ENCODE data around the gene CENPC. TPM values are rescaled to one million over a fixed set of nuclear protein-coding genes. Genes with fewer than 3 reads are reported as not detected.
"Not testable (repeated sequence)": the region's sequence is repeated elsewhere in the genome, so short reads cannot be mapped to it uniquely, and the experiment has no call there.

The CENPC gene
- total RNA-seq, 4 donors from 2014 or later: 17.5 to 67.3 (median 22.7) TPM

DNA sequence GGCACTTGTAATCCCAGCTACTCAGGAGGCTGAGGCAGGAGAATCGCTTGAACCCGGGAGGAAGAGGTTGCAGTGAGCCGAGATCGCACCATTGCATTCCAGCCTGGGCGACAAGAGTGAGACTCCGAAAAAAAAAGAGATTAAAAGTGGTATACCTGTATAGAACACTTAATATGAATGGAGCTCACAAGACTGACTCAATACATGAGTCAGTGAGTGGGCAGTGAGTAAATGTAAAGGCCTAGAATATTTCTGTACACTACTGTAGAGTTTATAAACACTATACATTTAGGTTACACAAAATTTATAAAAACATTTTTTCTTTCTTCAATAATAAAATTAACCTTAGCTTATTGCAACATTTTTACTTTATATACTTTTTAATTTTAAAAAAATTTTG is 93.8 kb downstream of the CENPC start:
- Histone ChIP-seq H3K4me3 (no peak overlapping the region), H3K27me3 (no peaks in the 10 kb centered on the region), H3K4me1 (no peaks in the 10 kb centered on the region), H3K9me3 (peaks cover 2% of the 10 kb centered on the region), H3K27ac (no peak overlapping the region), H3K36me3 (peaks cover 27% of the 10 kb centered on the region)
- WGBS: 97% methylated on average over 6 of the region's 6 CpGs
- no peak for DNase-seq (ENCODE audit: low spot score in 2 of 2)
- TF ChIP-seq POLR2A (IDR thresholded peaks at IDR 0.05): no peak
- TF ChIP-seq, protein P1, sequence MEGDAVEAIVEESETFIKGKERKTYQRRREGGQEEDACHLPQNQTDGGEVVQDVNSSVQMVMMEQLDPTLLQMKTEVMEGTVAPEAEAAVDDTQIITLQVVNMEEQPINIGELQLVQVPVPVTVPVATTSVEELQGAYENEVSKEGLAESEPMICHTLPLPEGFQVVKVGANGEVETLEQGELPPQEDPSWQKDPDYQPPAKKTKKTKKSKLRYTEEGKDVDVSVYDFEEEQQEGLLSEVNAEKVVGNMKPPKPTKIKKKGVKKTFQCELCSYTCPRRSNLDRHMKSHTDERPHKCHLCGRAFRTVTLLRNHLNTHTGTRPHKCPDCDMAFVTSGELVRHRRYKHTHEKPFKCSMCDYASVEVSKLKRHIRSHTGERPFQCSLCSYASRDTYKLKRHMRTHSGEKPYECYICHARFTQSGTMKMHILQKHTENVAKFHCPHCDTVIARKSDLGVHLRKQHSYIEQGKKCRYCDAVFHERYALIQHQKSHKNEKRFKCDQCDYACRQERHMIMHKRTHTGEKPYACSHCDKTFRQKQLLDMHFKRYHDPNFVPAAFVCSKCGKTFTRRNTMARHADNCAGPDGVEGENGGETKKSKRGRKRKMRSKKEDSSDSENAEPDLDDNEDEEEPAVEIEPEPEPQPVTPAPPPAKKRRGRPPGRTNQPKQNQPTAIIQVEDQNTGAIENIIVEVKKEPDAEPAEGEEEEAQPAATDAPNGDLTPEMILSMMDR (IDR thresholded peaks at IDR 0.05): no peak
- no peak for TF ChIP-seq POLR2AphosphoS5 (IDR thresholded peaks at IDR 0.05)
- TF ChIP-seq EP300 (IDR thresholded peaks at IDR 0.05): no peak

DNA sequence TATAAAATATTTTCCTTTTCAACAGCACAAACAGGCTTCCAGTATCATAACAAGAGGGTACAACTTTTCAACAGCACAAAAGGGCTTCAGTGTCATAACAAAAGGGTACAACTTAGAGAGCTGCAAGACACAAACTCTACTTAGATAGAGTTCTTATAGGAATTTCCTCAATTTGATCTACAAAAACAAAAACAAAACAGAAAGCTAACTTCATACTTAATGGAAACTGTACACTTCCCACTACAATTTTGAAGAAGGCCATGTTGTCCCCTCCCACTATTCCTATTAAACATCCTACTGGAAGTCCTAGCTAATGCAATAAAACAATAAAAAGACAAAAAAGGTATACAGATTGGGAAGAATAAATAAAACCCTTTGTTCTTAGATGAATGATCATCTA is 96.7 kb downstream of the CENPC start:
- Histone ChIP-seq H3K9me3 (peaks cover 2% of the 10 kb centered on the region), H3K27ac (no peak overlapping the region), H3K4me3 (no peak overlapping the region), H3K27me3 (no peaks in the 10 kb centered on the region), H3K4me1 (no peaks in the 10 kb centered on the region), H3K36me3 (peaks cover 13% of the 10 kb centered on the region)
- TF ChIP-seq, protein P1 (IDR thresholded peaks at IDR 0.05): no peak
- no peak for DNase-seq (ENCODE audit: low spot score in 2 of 2)

DNA sequence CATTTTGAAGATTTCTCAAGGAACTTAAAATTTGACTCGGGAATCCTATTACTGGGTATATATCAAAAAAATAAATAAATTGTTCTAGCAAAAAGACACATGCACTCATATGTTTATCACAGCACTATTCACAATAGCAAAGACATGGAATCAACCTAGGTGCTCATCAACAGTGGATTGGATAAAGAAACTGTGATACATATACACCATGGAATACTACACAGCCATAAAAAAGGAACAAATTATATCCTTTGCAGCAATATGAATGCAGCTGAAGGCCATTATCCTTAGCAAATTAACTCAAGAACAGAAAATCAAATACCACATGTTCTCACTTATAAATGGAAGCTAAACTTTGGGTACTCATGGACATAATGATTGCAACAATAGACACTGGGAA is 97.4 kb downstream of the CENPC start:
- H3K4me3 ChIP-seq: no peak overlapping the region
- 97% methylated on average over 1 of the region's 1 CpG for WGBS
- H3K4me1 ChIP-seq: no peaks in the 10 kb centered on the region
- TF ChIP-seq, protein P1 (IDR thresholded peaks at IDR 0.05): no peak
- no peak for TF ChIP-seq POLR2A (IDR thresholded peaks at IDR 0.05)
- TF ChIP-seq POLR2AphosphoS5 (IDR thresholded peaks at IDR 0.05): no peak
- TF ChIP-seq EP300 (IDR thresholded peaks at IDR 0.05): no peak
- H3K36me3 ChIP-seq: peaks cover 9% of the 10 kb centered on the region
- peaks cover 2% of the 10 kb centered on the region for H3K9me3 ChIP-seq
- no peak overlapping the region for H3K27ac ChIP-seq
- no peaks in the 10 kb centered on the region for H3K27me3 ChIP-seq
- no peak for DNase-seq (ENCODE audit: low spot score in 2 of 2)

DNA sequence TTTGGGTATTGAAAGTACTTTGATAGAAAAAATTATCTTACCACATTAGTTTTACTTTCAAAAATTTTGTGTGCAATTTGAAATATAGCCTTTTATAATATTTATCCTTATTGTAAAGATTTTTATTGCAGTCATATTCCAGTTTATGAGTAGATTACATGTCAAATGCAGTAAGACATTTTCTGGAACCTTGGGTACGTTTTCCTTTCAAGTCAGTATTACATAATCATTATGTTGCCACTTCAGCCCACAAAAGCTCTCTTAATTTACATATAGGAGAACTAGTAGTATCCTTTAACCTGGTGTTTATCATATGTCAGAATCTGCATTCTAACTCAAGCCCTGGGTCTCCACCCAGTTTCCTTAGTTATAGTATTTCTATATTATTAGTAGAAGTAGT is 98.5 kb downstream of the CENPC start:
- Histone ChIP-seq H3K27me3 (no peaks in the 10 kb centered on the region), H3K27ac (no peak overlapping the region), H3K4me1 (no peaks in the 10 kb centered on the region), H3K36me3 (peaks cover 3% of the 10 kb centered on the region), H3K9me3 (peaks cover 2% of the 10 kb centered on the region), H3K4me3 (no peak overlapping the region)
- WGBS: 77% methylated on average over 1 of the region's 1 CpG
- TF ChIP-seq, protein P1 (IDR thresholded peaks at IDR 0.05): no peak
- no peak for TF ChIP-seq EP300 (IDR thresholded peaks at IDR 0.05)
- no peak for TF ChIP-seq POLR2AphosphoS5 (IDR thresholded peaks at IDR 0.05)
- no peak for TF ChIP-seq POLR2A (IDR thresholded peaks at IDR 0.05)
- no peak for DNase-seq (ENCODE audit: low spot score in 2 of 2)

DNA sequence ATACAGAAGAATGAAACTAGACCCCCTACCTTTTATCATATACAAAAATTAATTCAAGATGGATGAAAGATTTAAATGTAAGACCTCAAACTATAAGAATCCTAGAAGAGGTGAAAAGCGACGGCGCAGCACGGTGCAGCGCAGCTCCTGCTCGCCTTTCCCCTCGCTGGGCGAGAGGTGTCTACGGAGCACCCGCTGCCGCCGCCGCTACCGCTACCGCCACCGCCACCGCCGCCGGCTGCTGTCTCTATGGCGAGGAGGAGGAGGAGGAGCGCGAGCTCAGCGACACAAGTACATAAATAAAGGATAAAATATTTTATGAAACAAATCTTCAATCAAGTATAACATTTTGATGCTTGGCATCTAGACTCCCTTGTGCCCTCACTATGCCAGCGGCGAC is 99.4 kb downstream of the CENPC start:
- H3K27me3 ChIP-seq; H3K4me3 ChIP-seq; H3K36me3 ChIP-seq; H3K27ac ChIP-seq; H3K4me1 ChIP-seq; DNase-seq (ENCODE audit: low spot score in 2 of 2); H3K9me3 ChIP-seq: not testable (repeated sequence)
- 66% methylated on average over 25 of the region's 25 CpGs for WGBS

DNA sequence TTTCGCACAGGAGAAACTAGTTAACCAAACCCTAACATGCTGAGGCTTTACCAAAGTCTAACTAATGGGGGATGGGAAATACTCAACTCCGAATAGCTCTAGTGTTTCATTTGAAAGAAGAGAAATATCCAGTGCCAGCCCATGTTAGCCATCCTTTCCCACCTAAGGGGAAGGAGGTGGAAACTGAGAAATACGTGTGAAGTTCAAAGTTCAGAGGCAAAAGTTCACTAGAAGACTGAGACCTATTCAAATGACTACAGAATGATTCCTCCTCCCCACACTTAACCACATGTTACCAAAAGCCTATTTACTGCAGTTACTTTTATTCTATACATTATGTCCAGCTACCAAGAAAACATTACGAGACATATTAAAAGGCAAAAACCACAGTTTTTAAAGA is 106.3 kb downstream of the CENPC start:
- H3K27ac ChIP-seq: no peak overlapping the region
- no peaks in the 10 kb centered on the region for H3K9me3 ChIP-seq
- no peaks in the 10 kb centered on the region for H3K4me1 ChIP-seq
- DNase-seq (ENCODE audit: low spot score in 2 of 2): no peak
- H3K27me3 ChIP-seq: no peaks in the 10 kb centered on the region
- H3K36me3 ChIP-seq: no peaks in the 10 kb centered on the region
- TF ChIP-seq EP300 (IDR thresholded peaks at IDR 0.05) (no peak), POLR2AphosphoS5 (IDR thresholded peaks at IDR 0.05) (no peak), POLR2A (IDR thresholded peaks at IDR 0.05) (no peak)
- TF ChIP-seq, protein P1 (IDR thresholded peaks at IDR 0.05): no peak
- 90% methylated on average over 4 of the region's 4 CpGs for WGBS
- no peak overlapping the region for H3K4me3 ChIP-seq

All from suprapubic skin (tissue), 4 donors.